KMS-11 (cell line): ENCODE measurements around the gene SLC5A5.

Experiments
- H2AFZ ChIP-seq: fragments of 200-600 bp; sonication (generic); 2 replicates; pipeline ENCODE4 v1.6.1; 2016; ENCODE audit warnings: antibody characterized with exemption, mixed run types, low read depth
- H3K27ac ChIP-seq: fragments of 200-600 bp; sonication (generic); 2 replicates; pipeline ENCODE4 v1.6.1; 2016; ENCODE audit warnings: mild to moderate bottlenecking, mixed run types
- H3K27me3 ChIP-seq: fragments of 200-600 bp; sonication (generic); 2 replicates; pipeline ENCODE4 v1.6.1; 2017; ENCODE audit warnings: mild to moderate bottlenecking, low read depth, mixed run types, moderate library complexity; ENCODE audit not compliant: insufficient read depth
- H3K36me3 ChIP-seq: fragments of 200-600 bp; sonication (generic); 2 replicates; pipeline ENCODE4 v1.6.1; 2017; ENCODE audit warnings: mild to moderate bottlenecking, mixed run types; ENCODE audit not compliant: insufficient read depth
- H3K4me1 ChIP-seq: fragments of 200-600 bp; sonication (generic); 2 replicates; pipeline ENCODE4 v1.6.1; 2016; ENCODE audit warnings: mild to moderate bottlenecking, low read depth, mixed run types; ENCODE audit not compliant: poor library complexity, severe bottlenecking
- H3K4me2 ChIP-seq: fragments of 200-600 bp; sonication (generic); 2 replicates; pipeline ENCODE4 v1.7.0; 2016; ENCODE audit warnings: mild to moderate bottlenecking, mixed run types
- H3K4me3 ChIP-seq: fragments of 200-600 bp; sonication (generic); IDR thresholded peaks from 2 replicates; pipeline ENCODE4 v1.6.1; 2017; ENCODE audit warnings: low read depth, low read length, mixed read lengths; ENCODE audit not compliant: insufficient read depth
- H3K79me2 ChIP-seq: fragments of 200-600 bp; sonication (generic); 2 replicates; pipeline ENCODE4 v1.6.1; 2016; ENCODE audit warnings: low read depth, mixed run types; ENCODE audit not compliant: insufficient read depth
- H3K9ac ChIP-seq: fragments of 200-600 bp; sonication (generic); 2 replicates; pipeline ENCODE4 v1.6.1; 2016; ENCODE audit warnings: mild to moderate bottlenecking, mixed run types
- H4K20me1 ChIP-seq: fragments of 200-600 bp; sonication (generic); 2 replicates; pipeline ENCODE4 v1.6.1; 2016; ENCODE audit warnings: mild to moderate bottlenecking, mixed run types; ENCODE audit not compliant: insufficient read depth
- TF ChIP-seq, protein P1 (sequence below): fragments of 200-600 bp; sonication (generic); conservative IDR thresholded peaks from 2 replicates; pipeline ENCODE4 v1.6.1; 2017; ENCODE audit warnings: low read depth, mild to moderate bottlenecking, antibody characterized with exemption, low read length, moderate library complexity, mixed read lengths

SLC5A5 gene

DNA sequence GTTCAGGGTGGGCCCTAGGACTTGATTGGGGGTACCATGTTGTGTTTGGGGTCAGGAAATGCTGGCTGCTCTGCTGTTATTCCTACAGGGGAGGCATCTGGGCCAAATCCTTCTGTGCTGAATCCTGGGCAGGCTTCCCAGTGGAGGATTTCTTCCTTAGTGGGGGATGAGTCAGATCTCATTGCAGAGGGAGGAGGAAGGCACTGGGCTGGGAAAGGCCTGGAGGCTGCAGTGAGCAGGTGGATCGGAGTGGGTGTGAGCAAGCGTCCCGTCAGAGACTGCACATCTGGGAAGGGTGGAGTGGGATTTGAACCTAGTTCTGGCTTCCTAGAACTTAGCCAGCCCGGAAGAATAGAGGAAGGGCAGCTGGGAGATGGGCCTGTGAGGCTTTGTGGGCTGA lies 72.6 kb downstream of the SLC5A5 start:
- H2AFZ ChIP-seq = no peak overlapping the region
- TF ChIP-seq, protein P1, sequence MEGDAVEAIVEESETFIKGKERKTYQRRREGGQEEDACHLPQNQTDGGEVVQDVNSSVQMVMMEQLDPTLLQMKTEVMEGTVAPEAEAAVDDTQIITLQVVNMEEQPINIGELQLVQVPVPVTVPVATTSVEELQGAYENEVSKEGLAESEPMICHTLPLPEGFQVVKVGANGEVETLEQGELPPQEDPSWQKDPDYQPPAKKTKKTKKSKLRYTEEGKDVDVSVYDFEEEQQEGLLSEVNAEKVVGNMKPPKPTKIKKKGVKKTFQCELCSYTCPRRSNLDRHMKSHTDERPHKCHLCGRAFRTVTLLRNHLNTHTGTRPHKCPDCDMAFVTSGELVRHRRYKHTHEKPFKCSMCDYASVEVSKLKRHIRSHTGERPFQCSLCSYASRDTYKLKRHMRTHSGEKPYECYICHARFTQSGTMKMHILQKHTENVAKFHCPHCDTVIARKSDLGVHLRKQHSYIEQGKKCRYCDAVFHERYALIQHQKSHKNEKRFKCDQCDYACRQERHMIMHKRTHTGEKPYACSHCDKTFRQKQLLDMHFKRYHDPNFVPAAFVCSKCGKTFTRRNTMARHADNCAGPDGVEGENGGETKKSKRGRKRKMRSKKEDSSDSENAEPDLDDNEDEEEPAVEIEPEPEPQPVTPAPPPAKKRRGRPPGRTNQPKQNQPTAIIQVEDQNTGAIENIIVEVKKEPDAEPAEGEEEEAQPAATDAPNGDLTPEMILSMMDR = no peak

More for the DNA sequence above, 72.6 kb downstream of the SLC5A5 start:
- peaks cover 17% of the 10 kb centered on the region for H3K4me1 ChIP-seq
- no peak overlapping the region for H3K9ac ChIP-seq
- no peaks in the 10 kb centered on the region for H3K36me3 ChIP-seq
- H3K27ac ChIP-seq = no peak overlapping the region
- H3K4me3 ChIP-seq = no peak overlapping the region
- peaks cover 11% of the 10 kb centered on the region; the same call in 1 of the 2 replicates for H3K27me3 ChIP-seq
- H3K79me2 ChIP-seq = no peaks in the 10 kb centered on the region
- no peaks in the 10 kb centered on the region for H4K20me1 ChIP-seq
- no peak overlapping the region for H3K4me2 ChIP-seq
